ENCODE measurements around the gene PRELID2. TPM values are rescaled to one million over a fixed set of nuclear protein-coding genes. Genes with fewer than 3 reads are reported as not detected.
"Not testable (repeated sequence)": the region's sequence is repeated elsewhere in the genome, so short reads cannot be mapped to it uniquely, and the experiment has no call there.

Gene PRELID2
- total RNA-seq, 1 experiment from 2014 or later, result not detected

DNA sequence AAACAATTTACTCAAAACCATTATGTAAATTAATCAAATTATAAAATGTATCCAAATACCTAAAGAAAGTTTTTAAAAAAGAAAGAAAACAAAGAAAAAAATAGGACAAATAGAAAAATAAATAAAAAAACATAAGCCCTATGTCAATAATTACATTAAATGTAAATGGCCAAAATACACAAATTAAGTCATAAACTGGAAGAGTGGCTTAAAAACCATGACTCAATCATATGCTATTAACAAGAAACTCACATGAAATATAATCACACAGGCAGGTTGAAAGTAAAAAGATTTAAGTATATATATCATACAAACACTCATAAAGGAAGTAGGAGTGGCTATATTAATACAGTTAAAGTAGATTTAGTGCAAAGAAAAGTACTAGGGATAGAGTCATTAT is 95.3 kb downstream of the PRELID2 start:
- H3K9ac ChIP-seq (ENCODE audit: low read length), result no peak overlapping the region
- H3K36me3 ChIP-seq (ENCODE audit: insufficient read depth, low read length), result no peaks in the 10 kb centered on the region
- H3K27ac ChIP-seq (ENCODE audit: low read length), result no peak overlapping the region
- H4K20me1 ChIP-seq (ENCODE audit: insufficient read depth, low read depth, low read length), result no peaks in the 10 kb centered on the region
- H3K4me2 ChIP-seq (ENCODE audit: low read depth, low read length, poor library complexity, severe bottlenecking), result no peak overlapping the region
- H3K9me3 ChIP-seq (ENCODE audit: low read length), result no peaks in the 10 kb centered on the region
- no peaks in the 10 kb centered on the region for H3K4me1 ChIP-seq (ENCODE audit: low read length)
- H2AFZ ChIP-seq (ENCODE audit: low read length), result no peak overlapping the region
- no peaks in the 10 kb centered on the region for H3K9me2 ChIP-seq (replicated peaks; ENCODE audit: insufficient read depth, low read length)
- no peaks in the 10 kb centered on the region for H3K27me3 ChIP-seq (ENCODE audit: low read length)
- no peak overlapping the region for H3K4me3 ChIP-seq (ENCODE audit: low read length)
- no peaks in the 10 kb centered on the region for H3K79me2 ChIP-seq (ENCODE audit: low read length)
- DNase-seq, result no peak

DNA sequence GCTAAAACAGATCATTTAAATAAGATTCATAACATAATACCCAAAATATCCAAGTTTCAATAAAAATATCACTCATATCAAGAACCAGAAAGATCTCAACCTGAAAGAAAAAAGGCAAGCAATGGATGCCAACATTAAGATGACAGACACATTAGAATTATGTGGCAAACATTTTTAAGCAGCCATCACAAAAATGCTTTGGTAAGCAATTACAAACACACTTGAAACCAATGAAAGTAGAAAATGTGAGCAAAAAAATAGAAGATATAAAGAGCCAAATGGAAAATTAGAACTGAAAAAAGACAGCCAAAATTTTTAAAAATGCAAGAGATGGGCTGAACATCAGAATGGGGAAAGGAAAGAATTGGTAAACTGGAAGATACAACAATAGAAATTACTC is 96.9 kb downstream of the PRELID2 start:
- Histone ChIP-seq H3K36me3 (ENCODE audit: insufficient read depth, low read length) (no peaks in the 10 kb centered on the region), H3K27ac (ENCODE audit: low read length) (no peak overlapping the region), H3K9ac (ENCODE audit: low read length) (no peak overlapping the region), H3K9me2 (replicated peaks; ENCODE audit: insufficient read depth, low read length) (no peaks in the 10 kb centered on the region), H3K27me3 (ENCODE audit: low read length) (no peaks in the 10 kb centered on the region), H3K9me3 (ENCODE audit: low read length) (no peaks in the 10 kb centered on the region), H2AFZ (ENCODE audit: low read length) (no peak overlapping the region), H3K79me2 (ENCODE audit: low read length) (no peaks in the 10 kb centered on the region), H3K4me2 (ENCODE audit: low read depth, low read length, poor library complexity, severe bottlenecking) (no peak overlapping the region), H3K4me3 (ENCODE audit: low read length) (no peak overlapping the region), H4K20me1 (ENCODE audit: insufficient read depth, low read depth, low read length) (no peaks in the 10 kb centered on the region), H3K4me1 (ENCODE audit: low read length) (no peaks in the 10 kb centered on the region)
- no peak for DNase-seq

DNA sequence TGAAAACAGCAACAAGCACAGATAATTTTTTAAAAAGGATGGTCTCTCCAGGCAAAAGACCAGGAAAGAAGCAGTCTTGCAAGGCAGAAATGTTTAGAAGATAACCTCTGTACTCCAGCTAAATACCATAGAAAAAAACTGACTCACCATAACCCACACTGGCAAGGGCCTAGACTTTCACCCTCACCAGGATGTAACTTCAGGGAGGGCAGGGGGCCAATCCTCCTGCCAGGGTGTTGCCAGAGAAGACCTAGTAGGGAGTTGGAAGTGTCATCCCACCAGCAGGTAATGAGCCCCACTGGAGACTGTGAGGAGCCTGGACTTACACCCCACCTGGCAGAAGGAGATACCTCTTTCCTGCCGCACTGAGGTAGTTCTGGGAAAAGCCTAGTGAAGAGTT is 97.6 kb downstream of the PRELID2 start:
- no peaks in the 10 kb centered on the region for H3K79me2 ChIP-seq (ENCODE audit: low read length)

DNA sequence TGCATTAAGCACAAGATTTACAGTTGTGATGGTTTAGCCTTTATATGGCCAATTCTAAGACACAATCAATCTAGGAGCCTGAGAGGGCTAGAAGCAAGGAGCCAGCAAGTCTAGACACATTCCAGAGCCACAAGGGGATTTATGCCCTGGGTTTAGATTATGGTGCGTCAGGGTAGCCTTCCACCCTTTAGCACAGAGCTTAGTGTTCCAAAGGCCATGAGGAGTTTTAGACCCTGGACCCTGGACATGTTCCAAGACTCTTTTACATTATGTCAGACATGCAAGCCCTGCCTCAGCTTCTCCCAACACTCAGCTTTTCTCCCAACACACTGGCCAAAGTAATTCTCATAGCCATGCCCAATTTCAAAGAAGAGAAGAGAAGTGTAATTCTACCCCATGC is 105.2 kb downstream of the PRELID2 start:
- not testable (repeated sequence) for H3K4me2 ChIP-seq (ENCODE audit: low read depth, low read length, poor library complexity, severe bottlenecking); DNase-seq; H3K9ac ChIP-seq (ENCODE audit: low read length); H3K4me1 ChIP-seq (ENCODE audit: low read length); H3K27ac ChIP-seq (ENCODE audit: low read length); H3K27me3 ChIP-seq (ENCODE audit: low read length); H3K9me3 ChIP-seq (ENCODE audit: low read length); H2AFZ ChIP-seq (ENCODE audit: low read length); H3K36me3 ChIP-seq (ENCODE audit: insufficient read depth, low read length); H4K20me1 ChIP-seq (ENCODE audit: insufficient read depth, low read depth, low read length); H3K79me2 ChIP-seq (ENCODE audit: low read length); H3K4me3 ChIP-seq (ENCODE audit: low read length); H3K9me2 ChIP-seq (replicated peaks; ENCODE audit: insufficient read depth, low read length)

More for the DNA sequence above, 97.6 kb downstream of the PRELID2 start:
- Histone ChIP-seq H3K27ac (ENCODE audit: low read length) (no peak overlapping the region), H3K4me3 (ENCODE audit: low read length) (no peak overlapping the region), H3K9ac (ENCODE audit: low read length) (no peak overlapping the region), H3K9me3 (ENCODE audit: low read length) (no peaks in the 10 kb centered on the region), H4K20me1 (ENCODE audit: insufficient read depth, low read depth, low read length) (no peaks in the 10 kb centered on the region), H3K27me3 (ENCODE audit: low read length) (no peaks in the 10 kb centered on the region), H3K9me2 (replicated peaks; ENCODE audit: insufficient read depth, low read length) (no peaks in the 10 kb centered on the region), H3K36me3 (ENCODE audit: insufficient read depth, low read length) (no peaks in the 10 kb centered on the region), H2AFZ (ENCODE audit: low read length) (no peak overlapping the region), H3K4me2 (ENCODE audit: low read depth, low read length, poor library complexity, severe bottlenecking) (no peak overlapping the region), H3K4me1 (ENCODE audit: low read length) (no peaks in the 10 kb centered on the region)
- no peak for DNase-seq

DNA sequence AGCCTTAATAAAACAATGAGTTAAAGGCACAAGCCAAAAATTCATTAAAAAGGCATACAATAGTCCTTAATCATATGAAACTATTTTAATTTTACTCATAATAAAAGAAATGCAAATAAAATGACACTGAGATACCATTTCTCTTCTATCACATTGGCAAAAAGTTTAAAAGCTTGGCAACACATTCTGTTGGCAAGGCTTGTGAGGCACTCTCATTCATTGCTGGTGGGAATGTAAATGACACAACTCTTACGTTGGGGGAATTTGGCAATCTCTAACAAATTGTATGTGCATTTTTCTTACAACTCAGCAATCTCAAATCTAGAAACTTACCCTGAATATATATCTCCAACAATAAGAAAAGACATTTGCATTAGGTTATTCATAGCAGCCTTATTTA is 111.6 kb downstream of the PRELID2 start:
- no peak overlapping the region for H3K4me3 ChIP-seq (ENCODE audit: low read length)
- H3K36me3 ChIP-seq (ENCODE audit: insufficient read depth, low read length), result no peaks in the 10 kb centered on the region
- H3K27ac ChIP-seq (ENCODE audit: low read length), result no peak overlapping the region
- no peaks in the 10 kb centered on the region for H3K9me3 ChIP-seq (ENCODE audit: low read length)
- DNase-seq, result no peak
- H3K27me3 ChIP-seq (ENCODE audit: low read length), result no peaks in the 10 kb centered on the region
- no peaks in the 10 kb centered on the region for H3K4me1 ChIP-seq (ENCODE audit: low read length)
- H3K79me2 ChIP-seq (ENCODE audit: low read length), result no peaks in the 10 kb centered on the region
- no peak overlapping the region for H2AFZ ChIP-seq (ENCODE audit: low read length)
- no peaks in the 10 kb centered on the region for H4K20me1 ChIP-seq (ENCODE audit: insufficient read depth, low read depth, low read length)
- no peaks in the 10 kb centered on the region for H3K9me2 ChIP-seq (replicated peaks; ENCODE audit: insufficient read depth, low read length)
- no peak overlapping the region for H3K4me2 ChIP-seq (ENCODE audit: low read depth, low read length, poor library complexity, severe bottlenecking)
- no peak overlapping the region for H3K9ac ChIP-seq (ENCODE audit: low read length)

DNA sequence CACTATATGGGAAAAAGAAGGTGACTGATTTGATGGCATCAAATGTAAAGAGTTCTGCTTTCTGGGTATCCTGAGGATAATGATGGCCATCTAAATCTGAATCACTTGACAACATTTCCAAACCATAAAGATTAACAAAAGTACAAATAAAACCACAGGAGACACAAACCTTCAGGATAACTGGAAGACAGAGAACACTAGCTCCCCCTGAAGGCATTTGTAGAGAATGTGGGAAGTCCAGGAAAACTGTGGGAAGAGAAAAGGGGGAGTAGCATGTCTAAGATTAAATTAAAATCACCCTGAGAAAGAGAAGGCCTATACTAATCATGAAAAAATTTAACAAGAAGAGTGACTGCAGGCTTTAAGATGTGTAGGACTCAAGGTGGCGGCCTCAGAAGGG is 116.2 kb downstream of the PRELID2 start:
- H3K4me3 ChIP-seq (ENCODE audit: low read length), result no peak overlapping the region
- no peaks in the 10 kb centered on the region for H3K9me2 ChIP-seq (replicated peaks; ENCODE audit: insufficient read depth, low read length)
- H2AFZ ChIP-seq (ENCODE audit: low read length), result no peak overlapping the region
- H4K20me1 ChIP-seq (ENCODE audit: insufficient read depth, low read depth, low read length), result no peaks in the 10 kb centered on the region
- no peaks in the 10 kb centered on the region for H3K9me3 ChIP-seq (ENCODE audit: low read length)
- no peak for DNase-seq
- H3K4me2 ChIP-seq (ENCODE audit: low read depth, low read length, poor library complexity, severe bottlenecking), result no peak overlapping the region
- H3K4me1 ChIP-seq (ENCODE audit: low read length), result no peaks in the 10 kb centered on the region
- no peaks in the 10 kb centered on the region for H3K79me2 ChIP-seq (ENCODE audit: low read length)
- no peaks in the 10 kb centered on the region for H3K36me3 ChIP-seq (ENCODE audit: insufficient read depth, low read length)
- no peaks in the 10 kb centered on the region for H3K27me3 ChIP-seq (ENCODE audit: low read length)
- H3K9ac ChIP-seq (ENCODE audit: low read length), result no peak overlapping the region
- H3K27ac ChIP-seq (ENCODE audit: low read length), result no peak overlapping the region

DNA sequence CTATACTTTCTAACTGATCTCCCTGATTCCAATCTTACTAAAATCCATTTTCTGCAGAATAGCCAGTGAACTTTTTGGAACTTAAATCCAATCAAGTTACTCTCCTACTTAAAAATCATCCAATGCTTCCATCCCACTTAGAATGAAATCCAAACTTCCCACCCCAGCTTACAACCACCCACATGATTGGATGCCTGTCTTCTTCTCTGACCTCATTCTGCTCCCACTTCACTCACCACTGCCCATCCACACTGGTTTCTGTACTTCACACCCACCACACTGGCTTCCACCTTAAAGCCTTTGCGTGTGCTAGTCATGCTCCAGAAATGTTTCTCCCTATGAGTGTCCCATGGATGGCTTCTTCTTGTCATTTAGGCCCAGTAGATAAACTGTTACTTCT is 119.7 kb downstream of the PRELID2 start:
- no peak overlapping the region for H3K4me2 ChIP-seq (ENCODE audit: low read depth, low read length, poor library complexity, severe bottlenecking)
- no peaks in the 10 kb centered on the region for H3K79me2 ChIP-seq (ENCODE audit: low read length)
- H3K4me1 ChIP-seq (ENCODE audit: low read length), result no peaks in the 10 kb centered on the region
- no peaks in the 10 kb centered on the region for H3K36me3 ChIP-seq (ENCODE audit: insufficient read depth, low read length)
- no peak overlapping the region for H3K4me3 ChIP-seq (ENCODE audit: low read length)
- no peaks in the 10 kb centered on the region for H3K27me3 ChIP-seq (ENCODE audit: low read length)
- DNase-seq, result no peak
- H4K20me1 ChIP-seq (ENCODE audit: insufficient read depth, low read depth, low read length), result no peaks in the 10 kb centered on the region
- no peak overlapping the region for H3K27ac ChIP-seq (ENCODE audit: low read length)
- no peaks in the 10 kb centered on the region for H3K9me3 ChIP-seq (ENCODE audit: low read length)
- H2AFZ ChIP-seq (ENCODE audit: low read length), result no peak overlapping the region
- no peaks in the 10 kb centered on the region for H3K9me2 ChIP-seq (replicated peaks; ENCODE audit: insufficient read depth, low read length)
- H3K9ac ChIP-seq (ENCODE audit: low read length), result no peak overlapping the region

DNA sequence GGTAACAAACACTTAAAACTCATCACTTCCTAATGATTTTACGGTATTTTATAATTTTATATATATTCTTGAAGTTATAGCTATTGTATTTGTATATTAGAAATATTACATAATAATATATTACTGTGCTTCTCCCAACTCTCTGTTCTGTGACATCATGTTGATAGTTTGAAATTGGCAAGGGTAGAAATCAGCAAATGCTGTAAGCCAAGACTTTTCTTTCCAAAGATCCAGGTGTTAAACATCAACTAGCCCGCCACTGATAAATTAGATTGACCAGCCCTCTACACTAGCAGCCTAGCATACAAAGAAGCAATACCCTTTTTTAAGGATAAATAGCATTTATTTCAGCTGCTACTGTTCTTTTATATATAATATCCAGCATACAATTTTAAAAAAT is 122.9 kb downstream of the PRELID2 start:
- Histone ChIP-seq H3K9me3 (ENCODE audit: low read length) (no peaks in the 10 kb centered on the region), H4K20me1 (ENCODE audit: insufficient read depth, low read depth, low read length) (no peaks in the 10 kb centered on the region), H3K79me2 (ENCODE audit: low read length) (no peaks in the 10 kb centered on the region), H3K27me3 (ENCODE audit: low read length) (no peaks in the 10 kb centered on the region), H3K9me2 (replicated peaks; ENCODE audit: insufficient read depth, low read length) (no peaks in the 10 kb centered on the region), H3K4me1 (ENCODE audit: low read length) (no peaks in the 10 kb centered on the region), H2AFZ (ENCODE audit: low read length) (no peak overlapping the region), H3K27ac (ENCODE audit: low read length) (no peak overlapping the region), H3K36me3 (ENCODE audit: insufficient read depth, low read length) (no peaks in the 10 kb centered on the region), H3K9ac (ENCODE audit: low read length) (no peak overlapping the region), H3K4me3 (ENCODE audit: low read length) (no peak overlapping the region), H3K4me2 (ENCODE audit: low read depth, low read length, poor library complexity, severe bottlenecking) (no peak overlapping the region)
- no peak for DNase-seq

DNA sequence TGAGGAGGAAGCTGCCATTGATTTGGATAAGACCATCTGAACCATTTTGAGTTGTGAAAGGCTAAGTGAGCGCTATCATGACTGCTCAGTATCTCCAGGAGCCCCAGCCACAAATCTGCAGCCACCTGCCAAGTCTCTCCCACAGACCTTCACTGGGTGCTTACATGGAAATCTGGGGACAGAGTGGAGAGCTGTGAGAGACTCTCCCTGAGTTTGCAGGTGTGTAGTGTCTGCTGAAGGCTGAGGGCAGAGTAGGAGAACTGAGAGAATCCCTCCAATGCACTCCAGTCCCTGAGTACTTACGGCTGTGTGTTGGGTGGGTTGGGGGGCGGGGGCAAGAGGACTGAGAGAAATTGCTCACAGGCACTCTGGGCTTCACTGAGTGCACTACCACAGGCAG is 123.7 kb downstream of the PRELID2 start:
- Histone ChIP-seq H3K27me3 (ENCODE audit: low read length) (no peaks in the 10 kb centered on the region), H3K4me2 (ENCODE audit: low read depth, low read length, poor library complexity, severe bottlenecking) (no peak overlapping the region), H3K9ac (ENCODE audit: low read length) (no peak overlapping the region), H3K9me2 (replicated peaks; ENCODE audit: insufficient read depth, low read length) (no peaks in the 10 kb centered on the region), H3K4me3 (ENCODE audit: low read length) (no peak overlapping the region), H3K4me1 (ENCODE audit: low read length) (no peaks in the 10 kb centered on the region), H3K79me2 (ENCODE audit: low read length) (no peaks in the 10 kb centered on the region), H3K9me3 (ENCODE audit: low read length) (no peaks in the 10 kb centered on the region), H4K20me1 (ENCODE audit: insufficient read depth, low read depth, low read length) (no peaks in the 10 kb centered on the region), H3K36me3 (ENCODE audit: insufficient read depth, low read length) (no peaks in the 10 kb centered on the region), H3K27ac (ENCODE audit: low read length) (no peak overlapping the region), H2AFZ (ENCODE audit: low read length) (no peak overlapping the region)
- DNase-seq, result no peak

Data from Karpas-422 (cell line).